ENCODE measurements around the gene STRN4.
A peak's percentile ranks its signal among the peaks of the same experiment; 100 is the strongest.
"Not testable (repeated sequence)": the region's sequence is repeated elsewhere in the genome, so short reads cannot be mapped to it uniquely, and the experiment has no call there.

STRN4 gene

DNA sequence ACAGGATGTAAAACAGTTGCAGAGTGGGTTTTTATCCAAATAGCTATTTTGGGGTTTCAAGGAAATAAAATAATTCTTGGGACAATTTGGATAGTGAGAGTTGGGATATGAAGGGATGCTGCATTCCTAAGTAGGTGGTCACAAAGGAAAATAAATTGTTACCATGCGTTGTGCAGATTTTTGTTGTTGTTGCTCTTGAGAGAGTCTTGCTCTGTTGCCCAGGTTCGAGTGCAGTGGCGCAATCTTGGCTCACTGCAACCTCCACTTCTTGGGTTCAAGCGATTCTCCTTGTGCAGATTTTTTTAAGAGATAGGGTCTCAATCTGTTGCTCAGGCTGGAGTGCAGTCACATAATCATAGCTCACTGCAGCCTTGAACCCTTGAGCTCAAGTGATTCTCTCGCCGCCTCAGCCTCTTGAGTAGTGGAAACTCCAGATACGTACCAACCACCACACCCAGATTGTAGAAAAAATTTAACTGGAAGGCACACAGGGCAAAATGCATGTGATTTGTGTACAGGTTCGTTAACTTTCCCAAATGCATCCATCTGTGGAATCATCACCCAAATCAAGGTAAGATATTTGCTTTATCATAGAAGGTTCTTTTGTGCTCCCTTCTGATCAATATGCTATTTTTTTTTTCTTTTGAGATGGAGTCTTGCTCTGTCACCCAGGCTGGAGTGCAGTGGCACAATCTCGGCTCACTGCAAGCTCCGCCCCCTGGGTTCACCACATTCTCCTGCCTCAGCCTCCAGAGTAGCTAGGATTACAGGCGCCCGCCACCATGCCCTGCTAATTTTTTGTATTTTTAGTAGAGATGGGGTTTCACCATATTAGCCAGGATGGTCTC, 26.1 kb upstream of the STRN4 start:
- no peak for DNase-seq (ENCODE audit: low spot score)

DNA sequence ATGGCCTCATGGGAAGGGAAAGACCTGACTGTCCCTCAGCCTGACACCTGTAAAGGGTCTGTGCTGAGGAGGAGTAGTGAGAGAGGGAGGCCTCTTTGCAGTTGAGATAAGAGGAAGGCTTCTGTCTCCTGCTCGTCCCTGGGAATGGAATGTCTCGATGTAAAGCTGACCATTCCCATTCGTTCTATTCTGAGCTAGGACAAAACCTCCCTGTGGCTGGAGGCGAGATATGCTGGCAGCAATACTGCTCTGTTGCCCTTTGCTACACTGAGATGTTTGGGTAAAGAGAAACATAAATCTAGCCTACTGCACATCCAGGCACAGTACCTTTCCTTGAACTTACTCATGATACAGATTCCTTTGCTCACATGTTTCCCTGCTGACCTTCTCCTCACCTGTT, 22.5 kb upstream of the STRN4 start:
- DNase-seq (ENCODE audit: low spot score): not testable (repeated sequence)

DNA sequence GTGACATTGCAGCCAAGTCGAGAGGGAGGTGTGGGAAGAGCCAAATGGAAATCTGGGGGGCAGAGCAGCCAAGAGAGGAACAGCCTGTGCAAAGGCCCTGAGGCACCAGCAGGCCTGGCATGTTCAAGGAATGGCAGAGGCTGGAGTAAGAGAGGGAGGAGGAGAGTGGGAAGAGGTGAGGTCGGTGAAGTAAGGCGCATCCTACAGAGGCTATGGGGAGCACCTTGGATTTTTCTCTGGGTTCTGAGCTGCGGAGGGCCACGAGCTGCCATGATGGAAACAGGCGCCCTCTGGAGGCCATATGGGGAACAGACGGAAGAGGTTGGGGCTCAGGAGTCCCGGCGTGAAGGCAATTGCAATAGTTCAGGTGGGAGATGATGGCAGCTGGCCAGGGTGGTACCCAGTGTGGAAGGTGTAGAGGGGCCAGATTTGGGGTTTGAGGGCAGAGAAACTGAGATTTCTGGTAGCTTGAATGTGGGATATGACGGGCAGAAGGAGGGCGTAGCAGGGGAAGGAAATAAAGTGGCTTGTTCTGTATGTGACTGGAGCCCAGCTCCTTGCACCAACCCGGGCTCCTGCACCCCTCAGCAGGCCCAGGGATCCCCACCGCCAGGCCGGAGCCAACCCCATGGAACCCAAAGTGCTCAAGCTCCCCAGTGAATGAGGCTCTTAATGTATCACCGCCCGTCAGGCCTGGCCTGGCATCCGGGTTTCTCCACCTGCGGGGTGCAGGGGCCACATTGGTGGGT, 20.5 kb upstream of the STRN4 start:
- no peak for DNase-seq (ENCODE audit: low spot score)

DNA sequence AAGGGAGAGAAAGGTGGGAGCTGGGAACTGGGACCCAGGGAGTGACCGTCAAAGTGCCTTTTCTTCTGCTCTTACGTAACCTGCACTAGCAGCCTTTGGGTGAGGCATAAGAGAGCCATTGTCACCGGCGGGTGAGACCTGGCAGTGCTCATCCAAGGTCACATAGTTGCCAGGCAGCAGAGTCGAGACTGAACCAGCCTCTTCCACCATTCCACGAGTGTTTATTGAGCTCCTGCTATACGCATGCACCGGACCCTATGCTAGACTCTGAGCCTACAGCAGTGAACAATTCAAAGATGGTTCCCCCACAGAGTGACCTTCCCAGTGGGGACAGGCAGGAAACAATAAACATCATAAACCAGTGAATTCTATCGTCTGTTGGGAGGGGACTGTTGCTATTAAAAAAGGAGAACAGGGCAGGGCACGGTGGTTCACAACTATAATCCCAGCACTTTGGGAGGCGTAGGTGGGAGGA, 18.6 kb upstream of the STRN4 start:
- no peak for DNase-seq (ENCODE audit: low spot score)

DNA sequence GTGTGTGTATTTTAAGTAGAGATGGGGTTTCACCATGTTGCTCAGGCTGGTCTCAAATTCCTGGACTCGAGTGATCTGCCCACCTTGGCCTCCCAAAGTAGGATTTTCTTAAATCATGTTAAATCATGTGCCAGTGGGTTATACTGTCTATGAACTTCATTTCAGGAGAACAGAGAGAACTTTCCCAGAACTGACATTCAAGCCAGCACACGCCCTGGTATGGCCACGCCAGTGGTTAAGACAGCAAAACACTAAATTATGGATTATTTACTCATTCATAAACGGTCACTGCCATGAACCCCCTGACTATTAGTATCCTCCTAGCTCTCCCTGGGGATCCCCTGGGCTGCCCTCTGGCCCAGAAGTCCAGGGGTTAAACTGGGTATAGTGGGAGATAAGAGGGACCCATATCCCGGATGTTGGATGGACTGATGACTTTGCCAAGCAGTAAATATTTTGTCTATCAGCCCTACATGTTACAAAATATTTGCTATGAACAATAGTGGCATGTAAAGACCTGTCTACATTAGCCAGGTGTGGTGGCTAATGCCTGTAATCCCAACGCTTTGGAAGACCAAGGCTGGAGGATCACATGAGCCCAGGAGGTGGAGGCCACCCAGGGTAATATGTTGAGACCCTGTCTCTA, 16.1 kb upstream of the STRN4 start:
- DNase-seq (ENCODE audit: low spot score): no peak

DNA sequence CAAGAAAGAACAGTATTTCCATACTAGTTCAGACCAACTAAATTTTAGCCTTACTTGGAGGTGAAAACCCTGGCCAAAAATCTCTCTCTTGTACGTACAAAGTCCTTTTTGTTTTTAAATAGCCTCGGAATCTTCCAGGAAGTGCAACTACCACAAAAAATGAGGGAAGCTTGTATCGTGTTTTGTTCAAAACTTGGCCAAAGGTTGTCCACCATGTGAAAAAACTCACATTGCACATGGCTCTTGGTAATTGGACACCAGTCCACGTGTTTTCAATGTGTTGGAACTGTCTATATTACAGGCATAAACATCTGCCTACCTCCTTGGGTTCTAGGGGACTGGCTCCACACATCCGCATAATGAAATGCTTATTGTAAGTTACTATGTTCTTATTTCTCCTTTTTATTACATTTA, 15.2 kb upstream of the STRN4 start:
- DNase-seq (ENCODE audit: low spot score): peak; percentile 84

DNA sequence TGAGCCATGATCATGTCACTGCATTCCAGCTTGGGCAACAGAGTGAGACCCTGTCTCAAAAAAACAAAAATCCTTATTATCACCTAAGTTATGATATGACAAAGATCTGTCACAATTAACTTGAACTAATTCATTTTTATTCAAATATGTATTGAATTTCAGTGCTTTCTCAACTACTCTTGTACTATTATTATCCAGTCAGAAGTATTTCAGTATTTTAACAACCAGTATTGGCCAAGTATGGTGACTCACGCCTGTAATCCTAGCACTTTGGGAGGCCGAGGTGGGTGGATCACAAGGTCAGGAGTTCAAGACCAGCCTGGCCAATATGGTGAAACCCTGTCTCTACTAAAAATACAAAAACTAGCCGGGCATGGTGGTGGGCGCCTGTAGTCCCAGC, 14.6 kb upstream of the STRN4 start:
- DNase-seq (ENCODE audit: low spot score): not testable (repeated sequence)

DNA sequence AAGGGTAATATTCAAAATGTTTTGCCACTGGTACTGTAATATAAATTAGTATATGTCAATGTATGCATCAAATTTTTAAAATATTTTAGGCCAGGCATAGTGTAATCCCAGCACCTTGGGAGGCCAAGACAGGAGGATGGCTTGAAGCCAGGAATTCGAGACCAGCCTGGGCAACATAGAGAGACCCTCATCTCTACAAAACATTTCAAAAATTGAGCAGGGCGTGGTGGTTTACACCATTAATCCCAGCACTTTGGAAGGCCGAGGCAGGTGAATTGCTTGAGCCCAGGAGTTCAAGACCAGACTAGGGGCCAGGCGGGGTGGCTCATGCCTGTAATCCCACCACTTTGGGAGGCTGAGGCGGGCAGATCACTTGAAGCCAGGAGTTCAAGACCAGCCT, 14.1 kb upstream of the STRN4 start:
- no peak for DNase-seq (ENCODE audit: low spot score)

DNA sequence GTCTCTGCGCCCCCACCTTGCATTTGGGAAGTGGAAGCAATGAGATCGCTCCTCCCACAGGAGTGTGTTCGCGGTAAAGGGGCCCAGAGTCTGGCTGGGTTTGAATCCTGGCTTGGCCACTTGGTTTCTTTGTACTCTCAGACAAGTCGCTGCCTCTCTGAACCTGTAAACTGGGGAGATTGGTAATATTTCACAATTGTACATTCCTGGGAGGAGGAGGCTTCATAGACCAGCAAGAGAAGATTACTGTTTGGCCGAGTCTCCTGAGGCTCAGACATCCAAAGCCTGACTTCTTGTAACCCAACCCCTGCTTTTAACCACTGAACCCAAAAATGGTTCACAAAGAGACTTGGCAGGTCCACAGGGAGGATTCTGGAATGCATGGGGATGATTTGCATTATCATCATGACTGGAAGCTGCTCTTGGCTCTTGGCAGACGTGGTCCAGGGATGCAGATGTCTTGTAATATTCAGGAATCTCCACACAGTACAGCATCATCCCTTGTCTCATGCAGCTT, 13.6 kb upstream of the STRN4 start:
- DNase-seq (ENCODE audit: low spot score): no peak

DNA sequence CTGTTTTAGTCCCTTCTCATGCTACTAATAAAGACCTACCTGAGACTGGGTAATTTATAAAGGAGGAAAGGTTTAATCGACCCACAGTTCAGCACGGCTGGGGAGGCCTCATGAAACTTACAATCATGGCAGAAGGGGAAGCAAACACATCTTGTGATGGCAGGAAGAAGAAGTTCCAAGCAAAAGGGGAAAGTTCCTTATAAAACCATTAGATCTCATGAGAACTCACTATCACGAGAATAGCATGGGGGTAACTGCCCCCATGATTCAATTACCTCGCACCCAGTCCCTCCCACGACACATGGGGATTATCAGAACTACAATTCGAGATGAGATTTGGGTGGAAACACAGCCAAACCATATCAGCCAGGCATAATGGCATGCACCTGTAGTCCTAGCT, 13.0 kb upstream of the STRN4 start:
- no peak for DNase-seq (ENCODE audit: low spot score)

DNA sequence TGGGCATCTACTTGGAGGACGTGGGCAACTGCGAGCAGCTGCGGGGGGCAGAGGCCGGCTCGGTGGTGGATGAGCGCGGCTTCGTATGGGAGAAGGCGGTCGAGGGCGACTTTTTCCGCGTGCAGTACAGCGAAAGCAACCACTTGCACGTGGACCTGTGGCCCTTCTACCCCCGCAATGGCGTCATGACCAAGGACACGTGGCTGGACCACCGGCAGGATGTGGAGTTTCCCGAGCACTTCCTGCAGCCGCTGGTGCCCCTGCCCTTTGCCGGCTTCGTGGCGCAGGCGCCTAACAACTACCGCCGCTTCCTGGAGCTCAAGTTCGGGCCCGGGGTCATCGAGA, 10.3 kb upstream of the STRN4 start:
- DNase-seq (ENCODE audit: low spot score): no peak

DNA sequence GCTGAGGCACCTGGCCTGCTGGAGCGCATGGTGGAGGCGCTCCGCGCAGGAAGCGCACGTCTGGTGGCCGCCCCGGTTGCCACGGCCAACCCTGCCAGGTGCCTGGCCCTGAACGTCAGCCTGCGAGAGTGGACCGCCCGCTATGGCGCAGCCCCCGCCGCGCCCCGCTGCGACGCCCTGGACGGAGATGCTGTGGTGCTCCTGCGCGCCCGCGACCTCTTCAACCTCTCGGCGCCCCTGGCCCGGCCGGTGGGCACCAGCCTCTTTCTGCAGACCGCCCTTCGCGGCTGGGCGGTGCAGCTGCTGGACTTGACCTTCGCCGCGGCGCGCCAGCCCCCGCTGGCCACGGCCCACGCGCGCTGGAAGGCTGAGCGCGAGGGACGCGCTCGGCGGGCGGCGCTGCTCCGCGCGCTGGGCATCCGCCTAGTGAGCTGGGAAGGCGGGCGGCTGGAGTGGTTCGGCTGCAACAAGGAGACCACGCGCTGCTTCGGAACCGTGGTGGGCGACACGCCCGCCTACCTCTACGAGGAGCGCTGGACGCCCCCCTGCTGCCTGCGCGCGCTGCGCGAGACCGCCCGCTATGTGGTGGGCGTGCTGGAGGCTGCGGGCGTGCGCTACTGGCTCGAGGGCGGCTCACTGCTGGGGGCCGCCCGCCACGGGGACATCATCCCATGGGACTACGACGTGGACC, 9.7 kb upstream of the STRN4 start:
- no peak for DNase-seq (ENCODE audit: low spot score)

DNA sequence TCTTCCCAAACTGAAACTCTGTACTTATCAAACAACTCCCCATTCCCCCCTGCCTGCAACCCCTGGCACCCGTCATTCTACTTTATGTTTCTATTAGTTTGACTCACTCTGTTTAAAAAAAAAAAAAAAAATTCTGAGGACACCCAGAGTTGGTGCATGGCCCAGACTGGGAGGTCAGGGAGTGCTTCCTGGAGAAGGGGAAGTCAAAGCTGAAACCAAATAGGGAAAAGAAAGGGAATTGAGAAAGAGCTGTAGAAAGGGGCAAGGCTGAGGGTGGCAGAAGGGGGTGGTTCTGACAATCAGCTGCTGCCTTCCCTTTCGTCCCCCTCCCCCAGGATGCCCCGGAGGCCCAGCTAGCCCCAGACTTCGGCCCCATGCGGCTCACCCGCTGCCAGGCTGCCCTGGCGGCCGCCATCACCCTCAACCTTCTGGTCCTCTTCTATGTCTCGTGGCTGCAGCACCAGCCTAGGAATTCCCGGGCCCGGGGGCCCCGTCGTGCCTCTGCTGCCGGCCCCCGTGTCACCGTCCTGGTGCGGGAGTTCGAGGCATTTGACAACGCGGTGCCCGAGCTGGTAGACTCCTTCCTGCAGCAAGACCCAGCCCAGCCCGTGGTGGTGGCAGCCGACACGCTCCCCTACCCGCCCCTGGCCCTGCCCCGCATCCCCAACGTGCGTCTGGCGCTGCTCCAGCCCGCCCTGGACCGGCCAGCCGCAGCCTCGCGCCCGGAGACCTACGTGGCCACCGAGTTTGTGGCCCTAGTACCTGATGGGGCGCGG, 9.0 kb upstream of the STRN4 start:
- DNase-seq (ENCODE audit: low spot score): no peak

DNA sequence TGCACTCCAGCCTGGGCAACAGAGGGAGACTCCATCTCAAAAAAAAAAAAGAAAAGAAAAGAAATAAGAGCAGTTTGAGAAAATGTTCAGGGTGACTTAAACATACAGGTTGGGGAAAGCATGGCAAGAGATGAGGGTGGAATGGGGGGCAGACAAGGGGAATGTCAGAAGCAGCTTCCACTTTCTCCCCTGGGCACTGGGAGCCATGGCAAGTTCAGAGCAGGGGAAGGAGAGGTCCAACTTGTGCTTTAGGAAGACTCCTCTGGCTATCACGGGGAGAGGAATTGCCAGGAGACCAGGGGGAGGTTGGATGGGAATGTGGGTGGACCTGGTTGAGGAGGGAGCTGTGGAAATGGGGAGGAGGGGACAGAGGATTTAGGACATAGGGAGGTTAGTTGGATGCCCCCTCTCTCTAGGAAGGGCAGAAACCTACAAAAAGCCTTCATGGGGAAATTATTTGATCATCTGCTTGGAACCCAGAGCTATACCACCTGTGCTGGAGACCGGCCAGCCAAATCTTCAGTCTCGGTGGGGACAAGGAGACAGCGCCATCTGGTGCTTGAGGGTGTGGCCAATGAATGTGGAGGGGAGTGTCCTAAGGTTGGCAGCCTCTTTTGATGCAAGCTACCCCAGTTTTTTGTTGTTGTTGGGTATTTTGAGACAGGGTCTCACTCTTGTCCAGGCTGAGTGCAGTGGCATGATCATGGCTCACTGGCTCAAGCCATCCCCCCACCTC, 7.3 kb upstream of the STRN4 start:
- DNase-seq (ENCODE audit: low spot score): no peak

DNA sequence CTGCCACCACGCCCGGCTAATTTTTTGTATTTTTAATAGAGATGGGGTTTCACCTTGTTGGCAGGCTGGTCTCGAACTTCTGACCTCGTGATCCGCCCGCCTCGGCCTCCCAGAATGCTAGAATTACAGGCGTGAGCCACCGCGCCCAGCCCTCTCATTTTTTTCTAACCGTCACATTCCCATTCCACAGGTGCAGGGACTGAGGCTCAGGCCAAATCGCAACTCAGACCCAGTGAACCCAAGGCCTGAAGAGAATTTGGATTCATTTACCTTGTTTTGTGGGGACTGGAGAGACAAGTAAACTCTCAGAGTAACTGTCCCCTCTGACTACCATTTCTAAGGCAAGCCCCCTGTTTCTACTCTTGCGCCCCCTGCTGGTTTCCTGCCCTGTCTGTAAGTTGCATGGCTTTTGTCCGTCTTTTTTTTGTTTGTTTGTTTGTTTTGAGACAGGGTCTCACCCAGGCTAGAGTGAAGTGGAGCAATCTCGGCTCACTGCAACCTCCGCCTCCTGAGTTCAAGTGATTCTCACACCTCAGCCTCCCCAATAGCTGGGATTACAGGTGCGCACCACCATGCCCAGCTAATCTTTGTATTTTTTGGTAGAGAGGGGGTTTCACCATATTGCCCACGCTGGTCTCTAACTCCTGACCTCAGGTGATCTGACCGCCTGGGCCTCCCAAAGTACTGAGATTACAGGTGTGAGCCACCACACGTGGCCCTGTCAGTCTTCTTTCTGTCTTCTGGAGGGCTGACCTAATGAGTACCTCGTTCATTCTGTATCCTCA, 2.3 kb upstream of the STRN4 start:
- DNase-seq (ENCODE audit: low spot score): peak; percentile 33

DNA sequence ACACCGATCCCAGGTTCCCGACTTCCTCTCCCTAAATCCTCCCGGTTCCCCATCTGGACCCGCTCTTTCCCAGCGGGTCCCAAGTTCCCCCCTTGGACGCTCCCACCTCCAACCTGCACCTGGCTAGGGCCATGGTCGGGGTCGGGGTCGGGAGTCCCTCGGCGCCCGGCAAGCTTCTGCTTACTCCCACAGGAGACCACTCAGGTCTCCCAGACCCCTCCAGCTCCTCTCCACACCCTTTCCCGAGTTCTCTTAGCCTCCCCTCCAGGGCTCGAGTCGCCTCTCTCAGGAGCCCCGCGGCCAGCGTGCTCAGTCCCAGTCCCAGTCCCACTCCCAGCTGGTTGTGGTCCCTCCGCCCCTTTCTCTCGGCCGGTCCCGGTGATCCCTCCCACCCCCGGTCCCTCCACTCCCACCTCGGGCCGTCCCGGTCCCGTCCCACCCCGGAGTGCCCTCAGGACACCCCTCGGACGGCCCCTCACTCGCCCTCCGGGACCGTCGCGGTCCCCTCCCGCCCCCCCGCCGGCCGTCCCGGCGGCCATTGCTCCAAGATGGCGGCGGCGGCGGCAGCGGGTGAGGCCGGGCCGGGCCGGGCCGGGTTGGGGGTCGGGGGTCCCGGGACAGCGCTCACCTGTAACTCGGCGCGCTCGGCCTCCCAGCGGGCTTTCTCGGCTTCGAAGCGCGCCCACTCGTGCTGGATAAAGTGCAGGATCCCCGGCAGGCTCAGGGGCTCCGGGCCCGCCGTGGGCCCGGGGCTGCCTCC, 549 bp downstream of the STRN4 start, which contains the start of gene FKRP:
Gene FKRP, plus strand, starts transcription at position 537 of the 760 bp plus-strand sequence. CDS start 9,394 bp downstream, outside the sequence.
- DNase-seq (ENCODE audit: low spot score): no peak

DNA sequence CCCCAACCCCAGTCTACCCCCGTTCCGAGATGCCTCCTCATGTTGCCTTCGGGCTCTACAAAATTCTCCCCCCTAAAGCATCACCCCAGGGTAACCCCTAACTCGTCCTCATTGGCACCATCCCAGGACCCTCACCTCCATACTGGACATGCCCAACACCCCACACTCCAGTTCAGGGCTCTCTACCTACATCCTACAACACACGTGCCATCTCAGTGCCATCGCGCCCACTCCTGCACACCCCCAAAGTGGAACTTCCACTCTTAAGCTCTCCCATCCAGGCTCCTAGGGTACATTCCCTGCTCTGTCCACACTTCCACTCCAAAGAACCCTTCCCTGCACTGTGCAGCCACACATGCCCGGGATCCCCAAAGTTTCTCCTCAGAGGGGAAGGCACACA, 1.2 kb downstream of the STRN4 start:
- DNase-seq (ENCODE audit: low spot score): no peak

DNA sequence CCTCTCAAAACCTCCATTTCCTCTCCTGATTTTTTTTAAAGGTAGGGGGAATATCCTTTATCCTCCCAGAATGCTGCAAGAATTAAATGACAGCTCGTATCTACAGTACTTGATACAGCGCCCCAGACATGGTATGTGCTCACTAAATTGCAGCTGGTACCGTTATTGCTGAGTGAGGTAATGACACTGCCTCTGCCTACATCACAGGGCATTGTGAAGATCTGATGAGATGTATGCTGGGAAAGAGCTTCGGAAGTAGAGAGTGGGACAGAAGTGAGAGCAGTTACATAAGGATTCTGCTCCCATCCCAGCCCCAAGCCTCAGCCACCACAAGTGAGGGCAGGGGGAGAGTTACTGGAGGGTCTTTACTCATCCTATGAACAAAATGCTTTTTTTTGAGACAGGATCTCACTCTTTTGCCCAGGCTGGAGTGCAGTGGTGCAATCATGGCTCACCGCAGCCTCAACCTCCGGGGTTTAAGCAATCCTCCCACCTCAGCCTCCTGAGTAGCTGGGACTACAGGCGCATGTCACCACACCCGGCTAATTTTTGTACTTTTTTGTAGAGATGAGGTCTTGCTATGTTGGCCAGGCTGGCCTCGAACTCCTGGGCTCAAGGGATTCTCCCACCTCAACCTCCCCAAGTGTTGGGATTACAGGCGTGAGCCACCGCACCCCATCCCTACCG, 2.1 kb downstream of the STRN4 start:
- no peak for DNase-seq (ENCODE audit: low spot score)

All from COLO829 (cell line).